ENCODE results near the gene GALNT16.
A peak's percentile ranks its signal among the peaks of the same experiment; 100 is the strongest.
"Not testable (repeated sequence)": the region's sequence is repeated elsewhere in the genome, so short reads cannot be mapped to it uniquely, and the experiment has no call there.

Gene GALNT16

GRCh38 chr14:69259168-69259526 lies 811 bp upstream of the GALNT16 start:
- DNase-seq (ENCODE audit: low read depth in 4 of 4, low spot score in 1 of 4) = no peak

DNA sequence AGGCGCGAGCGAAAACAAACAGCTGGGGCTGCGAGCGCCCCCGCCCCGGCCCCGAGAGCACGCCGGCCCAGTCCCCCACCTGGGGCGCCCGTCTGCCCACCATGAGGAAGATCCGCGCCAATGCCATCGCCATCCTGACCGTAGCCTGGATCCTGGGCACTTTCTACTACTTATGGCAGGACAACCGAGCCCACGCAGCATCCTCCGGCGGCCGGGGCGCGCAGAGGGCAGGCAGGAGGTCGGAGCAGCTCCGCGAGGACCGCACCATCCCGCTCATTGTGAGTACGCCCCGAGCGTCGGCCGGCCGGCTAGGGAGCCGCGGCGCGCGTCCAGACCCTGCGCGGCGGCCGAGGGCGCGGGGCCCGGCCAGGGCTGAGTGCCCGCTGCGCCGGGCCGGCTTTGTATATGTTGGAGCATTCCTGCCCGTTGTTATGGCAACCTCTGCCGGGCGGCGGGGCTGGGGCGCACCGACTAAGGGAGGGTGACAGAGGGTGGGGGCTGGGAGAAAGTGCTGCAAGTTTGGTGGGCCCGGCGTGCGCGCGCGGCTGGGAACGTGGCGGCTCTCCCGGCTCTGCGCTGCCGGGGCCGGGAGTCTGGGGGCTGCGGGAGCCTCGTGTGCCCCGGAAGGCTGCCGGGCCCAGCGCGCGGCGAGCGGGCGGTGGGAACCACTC lies 367 bp downstream of the GALNT16 start:
- DNase-seq (ENCODE audit: low read depth in 4 of 4, low spot score in 1 of 4) = no peak

- peak in 3 of 4 experiments; percentile 8 to 41 (median 28) for DNase-seq (ENCODE audit: low read depth in 4 of 4, low spot score in 1 of 4)
These were observed 1.1 kb downstream of the GALNT16 start for GRCh38 chr14:69260861-69261564.

- no peak for DNase-seq (ENCODE audit: low read depth in 4 of 4, low spot score in 1 of 4)
These were observed 1.9 kb downstream of the GALNT16 start for GRCh38 chr14:69261761-69262331.

- no peak for DNase-seq (ENCODE audit: low read depth in 4 of 4, low spot score in 1 of 4)
These were observed 2.6 kb downstream of the GALNT16 start for GRCh38 chr14:69262516-69262915.

DNA sequence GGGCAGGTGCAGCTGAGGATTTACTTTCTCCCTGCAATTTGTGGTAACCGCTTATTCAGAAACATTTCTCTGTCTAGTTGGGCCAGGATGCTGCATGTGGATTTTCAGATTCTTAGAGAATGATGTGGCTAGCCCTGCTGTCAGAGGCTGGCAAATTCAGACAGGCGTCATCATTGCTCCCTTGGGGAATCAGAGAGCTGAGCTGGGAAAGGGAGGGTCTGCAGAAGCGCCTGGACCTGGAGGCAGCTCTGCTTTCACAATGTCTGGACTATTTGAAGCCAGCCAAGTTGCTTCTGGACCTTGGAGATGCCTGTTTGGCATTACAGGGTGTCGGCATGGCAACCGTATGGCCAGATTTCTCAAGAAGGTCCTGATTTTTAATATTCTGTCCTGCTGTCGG lies 3.4 kb downstream of the GALNT16 start:
- DNase-seq (ENCODE audit: low read depth in 4 of 4, low spot score in 1 of 4) = no peak

DNA sequence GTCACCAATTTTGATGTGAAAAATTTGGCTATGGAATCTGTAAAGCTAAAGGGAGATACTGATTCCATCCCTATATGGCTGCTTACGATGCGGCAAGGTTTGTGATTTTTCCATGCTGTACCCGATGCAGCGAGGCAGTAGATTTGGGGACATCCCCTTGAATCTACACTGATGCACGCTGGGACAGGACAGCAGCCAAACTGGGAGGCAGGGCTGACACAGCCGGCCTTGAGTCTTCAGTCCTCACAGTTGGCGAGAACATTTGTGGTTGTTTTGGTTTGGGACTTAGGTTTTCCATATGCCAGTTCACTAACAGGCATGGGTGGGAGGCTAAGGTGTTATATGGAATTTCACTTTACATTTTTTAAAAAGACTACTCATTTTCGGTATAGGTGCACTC lies 3.8 kb downstream of the GALNT16 start:
- DNase-seq (ENCODE audit: low read depth in 4 of 4, low spot score in 1 of 4) = no peak

DNA sequence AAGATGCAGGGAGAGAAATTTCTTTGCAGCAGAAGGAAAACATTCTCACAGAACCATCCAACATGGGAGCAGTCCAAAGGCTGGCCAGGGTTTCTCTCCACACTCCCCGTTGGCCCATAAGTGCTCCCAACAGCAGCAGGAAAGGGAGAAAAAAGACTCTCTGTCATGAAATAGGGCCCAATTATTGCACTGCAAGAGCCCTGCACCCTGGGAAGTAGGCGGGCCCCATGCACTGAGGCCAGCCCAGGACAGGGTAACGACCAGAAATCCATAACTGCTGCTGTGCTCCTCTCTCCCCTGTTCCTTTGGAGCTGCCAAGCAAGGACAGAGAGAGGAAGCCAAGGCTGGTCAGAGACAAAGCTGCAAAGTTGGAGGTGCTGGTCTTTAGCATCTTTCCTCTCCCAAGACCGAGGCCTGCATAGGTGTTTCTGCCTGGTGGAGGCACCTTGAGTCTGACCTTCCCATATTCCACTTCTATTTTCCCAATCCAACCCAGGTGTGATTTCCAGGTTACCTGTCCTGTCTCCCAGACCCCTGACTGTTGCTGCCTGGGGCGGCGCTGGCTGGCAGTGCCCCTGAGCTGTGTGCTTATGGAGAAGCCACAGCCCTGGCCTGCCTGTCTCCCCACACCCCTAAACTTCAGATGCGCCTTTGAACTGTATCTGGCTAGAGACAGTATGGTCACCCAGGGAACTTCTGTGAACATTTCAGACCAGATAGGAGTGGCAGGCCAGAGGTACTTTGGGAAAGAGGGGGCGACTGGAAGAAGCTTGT lies 6.8 kb downstream of the GALNT16 start:
- DNase-seq (ENCODE audit: low read depth in 4 of 4, low spot score in 1 of 4) = no peak

- no peak for DNase-seq (ENCODE audit: low read depth in 4 of 4, low spot score in 1 of 4)
These were observed 7.5 kb downstream of the GALNT16 start for GRCh38 chr14:69267492-69267891.

DNA sequence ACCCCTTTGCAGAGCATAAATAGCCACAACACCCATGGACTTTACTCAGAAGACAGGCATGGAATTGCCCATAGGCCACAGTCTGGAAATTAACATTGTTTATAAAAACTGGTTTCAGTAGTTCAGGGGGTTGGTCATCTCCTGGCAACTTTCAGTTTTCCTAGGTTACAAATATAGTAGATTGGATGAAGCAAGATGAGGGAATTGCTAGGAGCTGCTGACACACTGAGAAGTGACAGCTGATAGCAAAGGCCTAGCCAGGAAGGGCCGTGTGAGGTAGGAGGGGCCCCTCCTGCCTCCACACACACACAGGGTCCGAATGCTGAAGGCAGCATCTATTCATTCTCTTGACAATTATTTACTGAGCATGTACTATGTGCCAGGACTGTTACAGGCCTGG lies 8.3 kb downstream of the GALNT16 start:
- DNase-seq (ENCODE audit: low read depth in 4 of 4, low spot score in 1 of 4) = no peak

DNA sequence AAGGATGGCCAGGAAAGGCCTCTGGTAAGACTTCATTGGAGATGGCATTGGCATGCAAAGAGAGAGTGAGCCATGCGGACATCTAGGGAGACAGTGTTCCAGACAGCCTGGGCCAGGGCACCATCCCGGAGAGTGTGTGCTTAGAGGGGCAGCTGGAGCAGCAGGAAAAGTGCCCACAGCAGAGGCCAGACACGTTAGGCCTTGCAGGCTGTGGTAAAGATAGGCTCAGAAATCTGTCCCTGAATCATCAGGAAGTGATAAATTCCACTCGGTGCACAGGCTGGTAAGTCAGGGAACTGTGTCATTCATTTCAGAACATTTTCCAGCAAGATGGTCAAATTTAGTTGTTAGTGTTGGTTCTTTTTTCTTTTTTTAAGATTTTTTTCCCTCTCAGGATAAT lies 8.8 kb downstream of the GALNT16 start:
- DNase-seq (ENCODE audit: low read depth in 4 of 4, low spot score in 1 of 4) = no peak

DNA sequence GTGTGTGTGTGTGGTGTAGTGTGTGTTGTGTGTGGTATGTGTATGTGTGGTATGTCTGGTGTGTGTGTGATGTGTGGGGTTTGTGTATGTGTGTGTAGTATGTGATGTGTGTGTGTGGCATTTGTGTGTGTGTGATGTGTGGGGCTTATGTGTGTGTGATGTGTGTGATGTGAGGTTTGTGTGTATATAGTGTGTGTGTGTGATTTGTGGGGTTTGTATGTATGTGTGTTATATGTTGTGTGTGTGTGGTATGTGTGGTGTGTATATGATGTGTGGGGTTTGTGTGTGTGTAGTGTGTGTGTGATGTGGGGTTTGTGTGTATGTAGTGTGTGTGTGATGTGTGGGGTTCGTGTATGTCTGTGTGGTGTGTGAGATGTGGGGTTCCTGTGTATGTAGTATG lies 9.4 kb downstream of the GALNT16 start:
- no peak for DNase-seq (ENCODE audit: low read depth in 4 of 4, low spot score in 1 of 4)

- DNase-seq (ENCODE audit: low read depth in 4 of 4, low spot score in 1 of 4) = no peak
These were observed 10.1 kb downstream of the GALNT16 start for GRCh38 chr14:69270097-69270496.

DNA sequence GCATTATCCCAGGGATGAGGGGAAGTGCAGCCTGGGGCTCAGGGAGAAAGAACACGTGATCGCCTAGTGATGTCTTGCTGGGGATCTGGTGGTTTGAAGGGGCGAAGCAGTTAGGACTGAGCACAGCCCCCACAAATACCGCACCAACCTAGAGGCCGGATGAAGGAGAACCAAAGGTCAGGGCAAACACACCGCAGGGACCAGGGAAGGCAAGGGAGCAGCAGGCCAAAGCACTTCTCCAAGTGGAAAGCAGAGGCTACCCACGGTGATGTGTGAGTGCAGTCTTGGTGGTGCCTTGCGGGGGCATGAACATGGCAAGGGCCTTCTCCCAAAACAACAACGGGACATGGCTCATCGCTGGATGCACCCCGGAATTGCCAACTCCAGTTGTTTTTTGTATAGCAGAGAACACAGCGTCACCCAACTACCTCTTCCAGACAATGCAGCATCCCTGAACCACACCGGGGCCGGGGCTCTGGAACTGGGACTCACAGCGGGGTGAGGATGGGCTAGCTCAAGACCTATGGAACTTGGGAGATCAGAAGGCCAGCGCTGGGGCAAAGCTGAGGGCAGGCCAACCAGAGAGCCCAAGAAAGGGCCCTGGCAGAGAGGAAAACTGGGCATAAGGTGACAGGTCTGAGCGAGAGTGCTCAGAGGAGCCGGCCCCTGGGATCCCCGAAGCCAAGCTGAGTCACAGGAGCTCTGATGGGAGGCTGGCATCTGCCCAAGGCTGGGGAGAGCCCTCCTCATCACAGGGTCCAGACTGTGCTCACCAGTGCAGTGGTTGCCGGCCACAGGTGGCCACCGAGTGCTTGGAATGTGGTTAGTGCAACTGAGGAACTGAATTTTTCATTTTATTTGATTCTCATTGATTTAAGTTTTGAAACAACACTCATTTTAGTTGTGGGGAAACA lies 11.1 kb downstream of the GALNT16 start:
- no peak for DNase-seq (ENCODE audit: low read depth in 4 of 4, low spot score in 1 of 4)

DNA sequence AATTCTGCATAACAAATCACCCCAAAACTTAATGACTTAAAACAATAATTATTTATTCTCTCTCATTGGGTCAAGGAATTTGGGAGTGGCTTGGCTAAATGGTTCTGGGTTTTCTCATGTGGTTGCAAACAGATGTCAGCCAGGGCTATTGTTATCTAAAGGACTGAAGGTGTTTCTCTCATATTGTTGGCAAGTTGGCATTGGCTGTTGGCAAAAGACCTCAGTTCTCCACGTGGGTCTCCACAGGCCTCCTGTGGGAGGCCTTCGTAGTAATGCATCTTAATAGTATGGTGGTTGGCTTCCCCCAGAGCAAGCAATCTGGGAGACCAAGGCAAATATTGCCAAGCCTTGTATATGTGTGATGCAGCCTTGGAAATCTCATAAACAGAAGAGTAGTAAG lies 14.4 kb downstream of the GALNT16 start:
- DNase-seq (ENCODE audit: low read depth in 4 of 4, low spot score in 1 of 4) = no peak

DNA sequence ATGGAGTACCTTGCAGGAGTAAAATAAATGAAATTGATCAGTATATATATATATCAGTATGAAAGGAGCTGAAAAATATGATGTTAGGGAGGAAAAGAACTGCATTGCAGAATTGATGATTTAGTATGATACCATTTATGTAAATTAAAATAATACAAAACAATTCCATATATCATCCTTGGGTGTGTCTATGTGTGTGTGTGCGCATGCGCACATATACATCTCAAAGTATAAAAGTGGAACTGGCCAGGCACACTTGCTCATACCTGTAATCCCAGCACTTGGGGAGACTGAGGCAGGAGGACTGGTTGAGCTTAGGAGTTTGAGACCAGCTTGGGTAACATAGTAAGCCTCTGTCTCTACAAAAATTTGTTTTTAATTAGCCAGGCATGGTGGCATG lies 15.4 kb downstream of the GALNT16 start:
- no peak for DNase-seq (ENCODE audit: low read depth in 4 of 4, low spot score in 1 of 4)

GRCh38 chr14:69277356-69277755 lies 17.4 kb downstream of the GALNT16 start:
- not testable (repeated sequence) for DNase-seq (ENCODE audit: low read depth in 4 of 4, low spot score in 1 of 4)

DNA sequence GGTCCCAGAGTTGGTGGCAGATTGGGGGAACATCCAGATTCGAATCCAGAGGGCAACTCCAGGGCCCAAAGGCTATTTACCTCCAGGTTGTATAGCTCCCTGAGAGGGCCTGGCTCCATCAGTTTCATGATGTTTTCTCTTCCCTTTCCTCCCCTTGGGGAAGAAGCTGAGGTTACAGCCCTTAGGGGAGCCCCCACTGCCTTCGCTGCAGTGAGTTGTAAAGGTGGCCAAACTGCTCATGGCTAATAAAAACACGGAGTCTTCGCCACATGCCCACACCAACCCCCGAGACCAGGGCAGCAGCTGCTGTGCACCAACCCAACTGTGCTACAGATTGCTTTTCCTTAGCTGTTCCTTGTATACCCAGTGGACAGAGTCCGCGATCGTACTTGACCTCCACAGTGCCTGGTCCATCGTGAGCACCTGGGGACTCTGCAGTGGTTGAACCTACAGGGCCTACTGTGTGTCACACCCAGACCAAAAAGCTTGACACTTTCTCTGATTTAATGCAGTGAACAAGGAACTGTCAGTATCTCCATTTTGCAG lies 20.9 kb downstream of the GALNT16 start:
- DNase-seq (ENCODE audit: low read depth in 4 of 4, low spot score in 1 of 4) = no peak

DNA sequence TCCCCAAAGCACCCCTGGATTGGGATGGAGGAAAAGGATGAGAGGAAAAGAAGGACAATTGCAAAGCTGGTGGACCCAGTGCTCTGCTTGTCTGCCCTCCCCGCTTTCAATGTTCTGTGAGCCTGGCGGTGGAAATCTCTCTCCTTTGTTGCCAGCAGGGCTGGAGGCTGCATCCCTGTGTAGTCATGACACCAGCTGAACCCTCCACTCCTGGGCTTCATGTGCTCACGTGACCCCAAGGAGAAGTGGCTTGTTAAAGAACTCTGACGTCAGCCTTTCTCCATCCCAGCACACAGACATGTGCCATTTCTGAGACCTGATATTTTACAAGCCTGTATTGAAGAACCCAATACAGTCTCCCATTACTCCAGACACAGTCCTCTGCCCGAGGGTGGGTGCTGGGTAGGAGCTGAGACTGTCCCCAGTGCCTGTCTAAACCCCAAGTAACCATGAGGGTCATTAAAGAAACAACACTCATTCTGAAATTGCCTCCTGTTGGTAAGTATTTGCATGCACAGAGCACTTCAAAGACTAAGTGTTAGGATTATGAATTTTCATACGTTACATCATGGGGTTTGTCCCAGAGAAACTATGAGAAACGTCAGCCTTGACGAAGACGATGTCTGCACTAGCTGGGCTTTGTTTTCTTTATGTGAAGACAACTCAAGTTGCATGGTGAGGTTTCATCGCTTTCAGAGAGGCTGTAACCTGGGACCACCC lies 21.7 kb downstream of the GALNT16 start:
- DNase-seq (ENCODE audit: low read depth in 4 of 4, low spot score in 1 of 4) = no peak

- no peak for DNase-seq (ENCODE audit: low read depth in 4 of 4, low spot score in 1 of 4)
These were observed 22.5 kb downstream of the GALNT16 start for GRCh38 chr14:69282448-69282847.
